22Rv1 (cell line): ENCODE measurements around the gene ZBTB42.

Source experiments
- CTCF ChIP-seq: fragments of 450-650 bp; IDR thresholded peaks from 2 replicates; pipeline ENCODE4 v1.5.1; 2017; ENCODE audit warnings: mild to moderate bottlenecking
- ZFX ChIP-seq: fragments of 450-650 bp; IDR thresholded peaks from 2 replicates; pipeline ENCODE4 v1.6.1; 2017; ENCODE audit warnings: antibody characterized with exemption, borderline replicate concordance

- no peak for TF ChIP-seq CTCF
- TF ChIP-seq ZFX: no peak
Measured at GRCh38 chr14:104817930-104818713, 17.2 kb downstream of the ZBTB42 start.
